Neural cell (in vitro differentiated cells): ENCODE data around the gene SPEM1.

Experiments used
- POLR2AphosphoS5 ChIP-seq: IDR thresholded peaks from 2 replicates; pipeline ENCODE4 v1.6.1; 2012
- SMC3 ChIP-seq: fragments of 450-650 bp; conservative IDR thresholded peaks from 2 replicates; pipeline ENCODE4 v1.6.1; 2014; ENCODE audit warnings: antibody characterized with exemption, mild to moderate bottlenecking, moderate library complexity; ENCODE audit not compliant: poor library complexity
- TF ChIP-seq, protein P1 (sequence below): fragments of 450-650 bp; IDR thresholded peaks from 2 replicates; pipeline ENCODE4 v1.5.1; 2014; ENCODE audit warnings: antibody characterized with exemption, mild to moderate bottlenecking, moderate library complexity; ENCODE audit not compliant: poor library complexity, severe bottlenecking

DNA sequence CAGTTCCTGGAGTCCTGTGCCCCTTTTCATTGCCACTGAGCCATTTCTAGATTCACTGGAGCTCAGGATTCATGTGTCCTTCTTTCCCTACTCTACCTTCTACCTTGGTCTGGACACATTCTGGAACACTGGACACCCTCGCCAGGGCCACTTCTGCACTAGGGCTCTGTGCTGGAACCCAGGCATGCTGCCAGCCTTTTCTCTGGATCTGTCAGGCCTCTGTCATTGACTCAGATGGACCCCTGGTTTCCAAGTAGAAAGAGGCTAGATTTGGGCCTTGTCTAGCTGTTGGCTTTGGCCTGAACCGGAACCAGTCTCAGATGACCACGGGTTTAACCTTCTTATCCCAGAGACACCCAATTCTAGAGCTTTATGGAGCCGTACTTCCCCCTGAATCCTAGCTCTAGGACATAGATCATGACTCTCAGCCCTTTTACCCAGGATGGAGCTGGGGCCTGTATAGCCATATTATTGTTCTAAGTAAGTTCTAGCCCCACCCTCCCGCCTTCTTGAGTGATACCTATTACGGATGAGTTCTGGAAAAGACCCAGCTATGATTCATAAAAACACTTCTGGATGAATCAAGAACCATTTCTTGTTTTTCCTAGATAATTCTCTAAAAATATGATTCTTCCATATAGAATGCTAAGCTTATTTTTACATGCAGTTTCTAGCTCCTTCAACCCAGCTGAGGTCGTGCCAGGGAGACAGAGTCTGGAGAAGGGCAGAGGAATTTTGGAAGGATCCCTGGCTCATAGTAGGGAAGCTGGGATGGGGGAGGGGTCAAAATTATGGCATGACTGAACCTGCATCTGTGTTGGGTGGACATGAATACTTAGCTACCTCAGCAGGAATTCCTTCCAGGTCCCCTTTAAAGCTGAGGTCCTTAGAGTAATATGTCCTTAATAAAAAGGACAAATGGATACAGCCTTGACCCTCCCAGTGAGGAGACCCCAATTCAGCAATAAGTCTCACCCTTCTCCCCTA, 23.7 kb downstream of the SPEM1 start:
- TF ChIP-seq, protein P1, sequence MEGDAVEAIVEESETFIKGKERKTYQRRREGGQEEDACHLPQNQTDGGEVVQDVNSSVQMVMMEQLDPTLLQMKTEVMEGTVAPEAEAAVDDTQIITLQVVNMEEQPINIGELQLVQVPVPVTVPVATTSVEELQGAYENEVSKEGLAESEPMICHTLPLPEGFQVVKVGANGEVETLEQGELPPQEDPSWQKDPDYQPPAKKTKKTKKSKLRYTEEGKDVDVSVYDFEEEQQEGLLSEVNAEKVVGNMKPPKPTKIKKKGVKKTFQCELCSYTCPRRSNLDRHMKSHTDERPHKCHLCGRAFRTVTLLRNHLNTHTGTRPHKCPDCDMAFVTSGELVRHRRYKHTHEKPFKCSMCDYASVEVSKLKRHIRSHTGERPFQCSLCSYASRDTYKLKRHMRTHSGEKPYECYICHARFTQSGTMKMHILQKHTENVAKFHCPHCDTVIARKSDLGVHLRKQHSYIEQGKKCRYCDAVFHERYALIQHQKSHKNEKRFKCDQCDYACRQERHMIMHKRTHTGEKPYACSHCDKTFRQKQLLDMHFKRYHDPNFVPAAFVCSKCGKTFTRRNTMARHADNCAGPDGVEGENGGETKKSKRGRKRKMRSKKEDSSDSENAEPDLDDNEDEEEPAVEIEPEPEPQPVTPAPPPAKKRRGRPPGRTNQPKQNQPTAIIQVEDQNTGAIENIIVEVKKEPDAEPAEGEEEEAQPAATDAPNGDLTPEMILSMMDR, result no peak
- no peak for TF ChIP-seq SMC3
- TF ChIP-seq POLR2AphosphoS5, result no peak
